KOPT-K1 (cell line): ENCODE measurements around the gene ARHGAP23.

Experiments
- H3K27ac ChIP-seq: fragments of 200-600 bp; sonication (generic); 2 replicates; pipeline ENCODE4 v1.5.1; 2016; ENCODE audit warnings: antibody characterized with exemption, mild to moderate bottlenecking, low read depth, low read length; ENCODE audit not compliant: poor library complexity, severe bottlenecking
- H3K36me3 ChIP-seq: fragments of 200-600 bp; sonication (generic); 2 replicates; pipeline ENCODE4 v1.5.1; 2017; ENCODE audit warnings: antibody characterized with exemption, mild to moderate bottlenecking, low read length, moderate library complexity; ENCODE audit not compliant: insufficient read depth
- H3K9me3 ChIP-seq: fragments of 200-600 bp; sonication (generic); 2 replicates; pipeline ENCODE4 v1.5.1; 2017; ENCODE audit warnings: antibody characterized with exemption, low read length, mild to moderate bottlenecking; ENCODE audit not compliant: insufficient read depth, poor library complexity, severe bottlenecking

ARHGAP23 gene

DNA sequence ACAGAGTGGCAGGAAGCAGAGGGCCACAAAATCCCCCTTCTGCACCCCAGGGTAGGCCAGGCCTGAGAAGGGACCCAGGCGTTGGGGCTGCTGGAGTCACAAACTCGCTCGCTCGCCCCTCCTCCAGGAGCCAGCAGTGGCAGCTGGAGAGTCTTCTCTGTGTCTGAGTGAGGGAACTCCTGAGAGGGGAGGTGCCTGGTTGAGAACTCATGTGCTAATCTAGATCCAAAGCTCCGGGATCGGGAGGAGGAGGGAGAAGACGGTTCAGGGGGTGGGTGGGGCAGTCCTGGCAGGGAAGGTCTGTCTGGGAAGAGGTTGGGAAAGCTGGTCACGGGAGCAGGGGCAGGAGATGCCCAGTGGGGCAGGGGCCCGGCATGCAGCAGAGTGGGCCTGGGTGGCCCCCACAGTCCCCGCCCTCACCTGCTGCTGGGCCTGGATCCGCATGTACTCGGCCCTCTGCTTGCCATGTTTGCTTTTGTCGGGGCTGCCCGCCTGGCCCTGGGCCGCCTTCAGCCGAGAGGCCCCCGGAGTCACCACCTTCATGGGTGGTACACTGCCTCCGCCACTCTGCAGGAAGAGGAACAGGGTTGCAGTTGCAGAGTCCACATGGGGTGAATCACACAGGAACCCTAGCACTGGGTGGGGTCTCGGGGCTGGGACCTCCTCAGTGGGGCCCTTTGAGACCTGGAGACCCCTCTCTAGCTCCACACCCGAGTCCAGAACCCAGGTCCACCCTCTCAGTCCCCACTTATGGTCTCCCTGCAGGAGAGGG is 115.3 kb downstream of the ARHGAP23 start:
- Histone ChIP-seq H3K27ac (no peak overlapping the region), H3K9me3 (no peaks in the 10 kb centered on the region), H3K36me3 (no peaks in the 10 kb centered on the region)

- Histone ChIP-seq H3K27ac (no peak overlapping the region), H3K36me3 (no peaks in the 10 kb centered on the region), H3K9me3 (no peaks in the 10 kb centered on the region)
Measured at GRCh38 chr17:38544175-38544838, 116.0 kb downstream of the ARHGAP23 start.

- no peaks in the 10 kb centered on the region for H3K36me3 ChIP-seq
- no peak overlapping the region for H3K27ac ChIP-seq
- no peaks in the 10 kb centered on the region for H3K9me3 ChIP-seq
Measured at GRCh38 chr17:38544839-38545209, 116.6 kb downstream of the ARHGAP23 start.

GRCh38 chr17:38545531-38546225 is 117.4 kb downstream of the ARHGAP23 start:
- Histone ChIP-seq H3K36me3 (no peaks in the 10 kb centered on the region), H3K9me3 (no peaks in the 10 kb centered on the region), H3K27ac (no peak overlapping the region)

GRCh38 chr17:38546396-38546795 is 118.1 kb downstream of the ARHGAP23 start:
- H3K27ac ChIP-seq: no peak overlapping the region
- no peaks in the 10 kb centered on the region for H3K36me3 ChIP-seq
- no peaks in the 10 kb centered on the region for H3K9me3 ChIP-seq

DNA sequence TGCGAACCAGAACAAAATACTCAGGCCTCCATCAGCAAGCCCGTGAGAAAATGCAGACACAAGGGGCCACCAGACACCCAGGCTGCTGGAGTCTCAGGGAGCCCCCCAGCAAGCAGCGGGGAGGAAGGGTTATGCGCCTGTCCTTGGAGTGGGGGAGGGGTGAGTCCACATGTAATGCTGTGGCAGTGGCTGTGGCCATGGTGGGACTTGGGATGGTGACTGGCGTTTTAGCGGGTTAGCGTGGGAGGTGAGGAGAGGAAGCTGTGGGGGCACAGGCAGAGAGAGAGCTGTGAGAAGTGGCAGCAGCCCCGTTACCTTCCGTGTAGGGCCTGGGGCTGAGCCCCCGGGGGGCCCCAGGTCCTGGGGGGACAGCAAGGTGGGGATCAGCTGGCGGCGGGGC is 119.2 kb downstream of the ARHGAP23 start:
- H3K9me3 ChIP-seq: no peaks in the 10 kb centered on the region
- H3K36me3 ChIP-seq: no peaks in the 10 kb centered on the region
- no peak overlapping the region for H3K27ac ChIP-seq

DNA sequence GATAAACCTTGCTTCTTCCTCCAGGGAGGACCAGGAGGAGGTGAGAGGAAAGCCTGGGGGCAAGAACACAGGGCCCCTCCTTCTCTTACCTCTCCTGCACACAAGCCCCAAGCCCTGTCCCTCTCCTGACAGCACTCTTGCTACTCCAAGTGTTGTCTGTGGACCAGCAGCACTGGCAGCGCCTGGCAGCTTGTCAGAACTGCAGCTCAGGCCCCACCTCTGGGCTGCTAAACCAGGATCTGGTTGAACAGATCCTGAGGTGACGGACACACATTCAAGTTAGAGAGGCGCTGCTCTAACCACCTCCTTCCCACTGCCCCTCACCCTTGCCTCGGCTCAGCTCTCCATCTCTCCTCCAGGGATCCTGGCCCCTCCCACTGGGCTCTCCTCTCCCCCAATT is 121.0 kb downstream of the ARHGAP23 start:
- H3K36me3 ChIP-seq: no peaks in the 10 kb centered on the region
- no peaks in the 10 kb centered on the region for H3K9me3 ChIP-seq
- no peak overlapping the region for H3K27ac ChIP-seq

DNA sequence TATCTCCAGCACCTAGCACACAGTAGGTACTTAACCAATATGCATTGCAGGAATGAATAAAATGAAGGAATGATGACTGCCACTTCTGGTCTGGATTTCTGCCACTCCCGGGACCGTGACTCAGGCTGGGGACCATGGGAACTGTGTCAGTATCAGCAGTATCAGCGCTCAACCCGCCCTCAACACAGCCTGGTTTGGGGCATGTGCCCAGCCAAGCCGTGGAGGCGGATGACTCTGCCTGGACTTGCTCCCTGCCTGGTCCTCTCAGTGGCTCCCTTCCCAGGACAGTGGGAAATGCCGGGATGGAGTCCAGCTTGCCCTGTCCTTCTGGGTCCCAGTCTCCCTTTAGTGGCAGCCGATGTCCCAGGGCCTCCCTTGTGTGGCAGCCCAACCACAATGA is 122.4 kb downstream of the ARHGAP23 start:
- no peak overlapping the region for H3K27ac ChIP-seq
- no peaks in the 10 kb centered on the region for H3K36me3 ChIP-seq
- H3K9me3 ChIP-seq: no peaks in the 10 kb centered on the region

DNA sequence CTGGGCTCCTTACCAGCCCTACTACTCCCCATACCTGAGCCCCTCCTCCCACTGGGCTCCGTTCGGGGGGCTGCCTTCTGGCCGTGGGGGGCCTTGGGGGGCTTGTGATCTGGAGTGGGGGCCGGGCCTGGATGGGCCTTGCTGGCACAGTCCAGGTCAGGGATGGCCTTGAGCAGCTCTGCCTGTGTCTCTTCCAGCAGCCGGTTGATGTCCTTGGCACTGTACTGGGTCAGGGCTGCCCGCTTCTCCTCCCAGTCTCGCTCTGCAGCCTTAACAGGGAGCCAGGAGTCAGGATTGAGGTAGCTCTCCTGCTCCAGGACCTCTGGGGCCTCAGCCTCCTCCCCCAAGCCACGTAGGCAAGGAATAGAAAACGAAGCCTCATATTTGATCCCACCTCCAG is 122.9 kb downstream of the ARHGAP23 start:
- no peak overlapping the region for H3K27ac ChIP-seq
- no peaks in the 10 kb centered on the region for H3K36me3 ChIP-seq
- no peaks in the 10 kb centered on the region for H3K9me3 ChIP-seq

- Histone ChIP-seq H3K36me3 (no peaks in the 10 kb centered on the region), H3K9me3 (no peaks in the 10 kb centered on the region), H3K27ac (no peak overlapping the region)
Measured at GRCh38 chr17:38552343-38552742, 124.1 kb downstream of the ARHGAP23 start.

GRCh38 chr17:38554430-38555350 is 126.4 kb downstream of the ARHGAP23 start:
- Histone ChIP-seq H3K36me3 (no peaks in the 10 kb centered on the region), H3K27ac (no peak overlapping the region), H3K9me3 (no peaks in the 10 kb centered on the region)

DNA sequence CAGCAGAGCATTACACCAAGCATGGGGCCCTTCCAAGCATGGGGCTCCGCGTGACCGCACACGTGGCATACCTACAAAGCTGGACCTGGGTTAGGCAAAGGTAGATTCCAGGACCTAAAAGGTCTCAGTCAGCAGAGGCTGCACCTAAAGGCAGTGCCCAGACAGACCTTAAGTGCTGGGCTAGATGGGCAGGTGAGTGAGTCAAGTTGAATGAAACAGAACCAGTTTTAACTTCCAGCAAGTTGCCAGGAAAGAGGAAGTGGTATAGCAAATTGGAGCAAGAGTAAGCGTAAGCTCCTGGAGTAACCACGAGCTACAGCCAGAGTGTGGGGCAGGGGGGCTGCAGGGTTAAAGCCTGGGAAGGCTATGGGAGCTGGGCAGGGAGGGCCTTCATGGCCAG is 128.0 kb downstream of the ARHGAP23 start:
- Histone ChIP-seq H3K36me3 (no peaks in the 10 kb centered on the region), H3K27ac (no peak overlapping the region), H3K9me3 (no peaks in the 10 kb centered on the region)

- Histone ChIP-seq H3K9me3 (no peaks in the 10 kb centered on the region), H3K36me3 (no peaks in the 10 kb centered on the region), H3K27ac (no peak overlapping the region)
Measured at GRCh38 chr17:38557396-38557795, 129.1 kb downstream of the ARHGAP23 start.

DNA sequence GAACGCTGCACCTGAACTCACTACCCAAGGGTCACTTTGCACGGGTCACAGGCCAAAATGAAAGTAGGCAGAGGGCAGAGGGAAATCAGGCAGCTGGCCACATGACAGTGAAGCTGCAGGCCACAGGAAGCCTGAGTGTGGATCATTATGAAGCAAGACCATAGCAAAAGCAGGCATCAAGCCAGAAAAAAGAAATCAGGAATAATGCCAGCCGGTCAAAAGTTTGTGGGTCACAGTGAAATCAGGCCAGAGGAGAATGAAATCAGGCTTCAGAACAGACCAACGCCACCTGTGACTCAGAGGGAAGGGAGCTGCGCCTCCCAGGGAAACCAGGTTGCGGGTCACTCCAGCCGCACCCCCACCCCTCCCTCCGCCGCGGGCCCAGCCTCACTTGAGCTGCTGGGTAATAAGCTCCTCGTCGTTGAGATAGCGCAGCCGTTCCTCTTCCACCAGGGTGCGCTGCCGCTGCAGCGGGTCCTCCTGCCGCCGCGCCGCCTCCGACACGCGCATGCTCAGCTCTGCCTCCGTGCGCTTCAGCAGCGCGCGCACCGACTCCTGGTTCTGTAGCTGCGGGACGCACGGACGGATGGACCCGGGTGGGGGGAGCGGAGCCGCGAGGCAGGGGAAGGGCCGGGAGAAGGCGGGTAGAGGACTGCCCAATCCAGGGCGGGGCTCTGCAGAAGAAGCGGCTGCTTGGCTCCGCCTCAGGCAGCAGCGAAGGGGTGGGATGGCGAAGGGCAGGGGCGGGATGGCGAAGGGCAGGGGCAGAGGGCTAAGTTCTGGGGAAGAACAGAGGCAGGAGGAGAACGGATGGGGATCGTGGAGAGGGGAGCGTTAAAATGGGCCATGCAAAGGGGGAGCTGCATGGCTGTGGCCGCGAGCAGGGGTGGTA is 129.8 kb downstream of the ARHGAP23 start:
- no peaks in the 10 kb centered on the region for H3K9me3 ChIP-seq
- H3K36me3 ChIP-seq: no peaks in the 10 kb centered on the region
- H3K27ac ChIP-seq: no peak overlapping the region
